ENCODE measurements around the gene FAM50A.

FAM50A gene

GRCh38 chrX:154426916-154427770 lies 16.8 kb upstream of the FAM50A start:
- Mint-ChIP-seq H3K36me3 (ENCODE audit: insufficient read depth) (peaks cover 4% of the 10 kb centered on the region), H3K27ac (ENCODE audit: low read depth) (no peak overlapping the region), H3K4me1 (peaks cover 25% of the 10 kb centered on the region), H3K9me3 (no peaks in the 10 kb centered on the region), H3K27me3 (no peaks in the 10 kb centered on the region), H3K4me3 (no peak overlapping the region)
- DNase-seq (ENCODE audit: low spot score in 2 of 2) = no peak
- no peak for ATAC-seq (replicated peaks; ENCODE audit: extremely low read depth, poor library complexity, severe bottlenecking)

DNA sequence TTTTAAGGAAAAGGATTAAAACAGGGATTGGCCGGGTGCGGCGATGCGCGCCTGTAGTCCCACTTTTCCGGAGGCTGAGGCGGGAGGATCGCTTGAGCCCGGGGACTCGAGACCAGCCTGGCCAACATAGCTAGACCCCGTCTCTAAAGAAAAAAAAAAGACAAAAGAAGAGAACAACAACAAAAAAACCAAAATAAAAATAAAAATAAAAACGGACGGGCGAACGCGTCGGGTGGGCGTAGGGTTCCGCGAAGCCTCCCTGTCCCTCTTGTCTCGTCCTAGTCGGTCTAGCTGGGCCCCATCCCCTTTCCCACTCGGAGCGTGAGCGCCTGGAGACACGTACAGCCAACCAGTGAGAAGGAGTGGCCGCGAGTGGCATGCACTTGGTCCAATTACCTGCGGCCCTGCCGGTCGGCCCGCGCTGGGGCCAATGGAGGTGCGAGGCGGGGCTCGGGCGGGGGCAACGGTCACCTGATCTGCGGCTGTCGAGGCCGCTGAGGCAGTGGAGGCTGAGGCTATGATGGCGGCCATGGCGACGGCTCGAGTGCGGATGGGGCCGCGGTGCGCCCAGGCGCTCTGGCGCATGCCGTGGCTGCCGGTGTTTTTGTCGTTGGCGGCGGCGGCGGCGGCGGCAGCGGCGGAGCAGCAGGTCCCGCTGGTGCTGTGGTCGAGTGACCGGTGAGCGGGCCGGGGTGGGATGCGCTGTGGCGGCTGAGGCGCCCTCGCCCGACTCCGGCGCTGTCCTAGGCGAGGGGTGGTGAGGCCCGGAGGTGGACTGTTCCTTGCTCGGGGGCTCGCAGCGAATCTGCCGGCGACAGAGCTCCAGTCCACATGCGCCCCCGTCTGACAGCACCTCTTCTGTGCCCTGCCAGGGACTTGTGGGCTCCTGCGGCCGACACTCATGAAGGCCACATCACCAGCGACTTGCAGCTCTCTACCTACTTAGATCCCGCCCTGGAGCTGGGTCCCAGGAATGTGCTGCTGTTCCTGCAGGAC lies 15.5 kb upstream of the FAM50A start, which contains the start of gene ATP6AP1:
ATP6AP1 (plus strand) TSS at position 502 of the 996 bp plus-strand sequence; CDS start at position 518, 16 bp downstream.
- H3K36me3 Mint-ChIP-seq (ENCODE audit: insufficient read depth) = peaks cover 6% of the 10 kb centered on the region
- H3K27me3 Mint-ChIP-seq = no peaks in the 10 kb centered on the region
- peak; percentile 98 for ATAC-seq (replicated peaks; ENCODE audit: extremely low read depth, poor library complexity, severe bottlenecking)
- no peaks in the 10 kb centered on the region for H3K9me3 Mint-ChIP-seq
- H3K4me3 Mint-ChIP-seq = peak within 1 kb of the TSS; percentile 77
- H3K27ac Mint-ChIP-seq (ENCODE audit: low read depth) = peak within 1 kb of the TSS; percentile 78
- DNase-seq (ENCODE audit: low spot score in 2 of 2) = peak; percentile 65 to 80
- peaks cover 25% of the 10 kb centered on the region for H3K4me1 Mint-ChIP-seq

DNA sequence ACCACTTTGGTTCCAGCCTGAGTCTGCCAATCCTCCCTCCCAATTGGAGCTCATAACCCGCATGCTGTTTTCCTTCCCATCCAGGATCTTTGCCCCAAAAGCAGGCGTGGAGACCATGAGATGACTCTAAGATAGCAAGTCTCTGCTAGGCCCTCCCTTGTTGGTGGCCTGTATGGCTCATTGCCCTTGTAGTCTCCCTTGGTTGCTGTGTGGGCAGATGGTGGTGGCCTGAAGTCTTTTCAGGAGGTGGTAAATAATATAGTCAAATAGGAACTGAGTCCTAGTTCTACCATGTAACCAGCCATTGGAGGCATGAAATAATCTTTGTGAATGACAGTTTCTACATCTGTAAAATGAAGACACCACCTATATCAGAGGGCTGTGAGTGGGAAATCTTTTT lies 14.2 kb upstream of the FAM50A start:
- H3K4me3 Mint-ChIP-seq = peak overlapping the region; percentile 77
- no peak for ATAC-seq (replicated peaks; ENCODE audit: extremely low read depth, poor library complexity, severe bottlenecking)
- no peak overlapping the region for H3K27ac Mint-ChIP-seq (ENCODE audit: low read depth)
- H3K4me1 Mint-ChIP-seq = peaks cover 25% of the 10 kb centered on the region
- no peaks in the 10 kb centered on the region for H3K27me3 Mint-ChIP-seq
- H3K36me3 Mint-ChIP-seq (ENCODE audit: insufficient read depth) = peaks cover 6% of the 10 kb centered on the region
- no peak for DNase-seq (ENCODE audit: low spot score in 2 of 2)
- no peaks in the 10 kb centered on the region for H3K9me3 Mint-ChIP-seq

DNA sequence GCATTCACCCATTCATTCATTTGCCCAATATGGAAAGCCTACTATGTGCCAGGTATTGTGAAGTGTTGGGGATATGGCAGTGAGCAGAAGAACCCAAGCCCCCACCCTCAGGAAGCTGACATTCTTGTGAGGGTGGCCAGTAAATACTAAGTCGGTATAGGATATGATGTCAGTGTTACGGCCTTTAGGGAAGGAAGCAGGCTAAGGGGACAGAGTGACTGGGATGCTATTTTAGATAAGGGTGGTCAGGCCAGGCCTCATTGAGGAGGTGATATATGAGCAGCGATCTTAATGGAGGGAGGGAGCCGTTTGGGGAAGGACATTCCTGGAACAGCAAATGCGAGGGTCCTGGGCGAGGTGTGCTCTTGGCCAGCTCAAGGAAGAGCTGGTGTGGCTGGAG lies 13.5 kb upstream of the FAM50A start:
- H3K27me3 Mint-ChIP-seq = no peaks in the 10 kb centered on the region
- no peak overlapping the region for H3K27ac Mint-ChIP-seq (ENCODE audit: low read depth)
- no peaks in the 10 kb centered on the region for H3K9me3 Mint-ChIP-seq
- peaks cover 25% of the 10 kb centered on the region for H3K4me1 Mint-ChIP-seq
- DNase-seq (ENCODE audit: low spot score in 2 of 2) = no peak
- H3K4me3 Mint-ChIP-seq = no peak overlapping the region
- H3K36me3 Mint-ChIP-seq (ENCODE audit: insufficient read depth) = peaks cover 10% of the 10 kb centered on the region
- no peak for ATAC-seq (replicated peaks; ENCODE audit: extremely low read depth, poor library complexity, severe bottlenecking)

GRCh38 chrX:154430916-154431315 lies 13.0 kb upstream of the FAM50A start:
- peaks cover 10% of the 10 kb centered on the region for H3K36me3 Mint-ChIP-seq (ENCODE audit: insufficient read depth)
- H3K4me1 Mint-ChIP-seq = peaks cover 28% of the 10 kb centered on the region
- ATAC-seq (replicated peaks; ENCODE audit: extremely low read depth, poor library complexity, severe bottlenecking) (no peak), DNase-seq (ENCODE audit: low spot score in 2 of 2) (no peak)
- H3K27me3 Mint-ChIP-seq = no peaks in the 10 kb centered on the region
- no peak overlapping the region for H3K27ac Mint-ChIP-seq (ENCODE audit: low read depth)
- H3K4me3 Mint-ChIP-seq = no peak overlapping the region
- H3K9me3 Mint-ChIP-seq = no peaks in the 10 kb centered on the region

DNA sequence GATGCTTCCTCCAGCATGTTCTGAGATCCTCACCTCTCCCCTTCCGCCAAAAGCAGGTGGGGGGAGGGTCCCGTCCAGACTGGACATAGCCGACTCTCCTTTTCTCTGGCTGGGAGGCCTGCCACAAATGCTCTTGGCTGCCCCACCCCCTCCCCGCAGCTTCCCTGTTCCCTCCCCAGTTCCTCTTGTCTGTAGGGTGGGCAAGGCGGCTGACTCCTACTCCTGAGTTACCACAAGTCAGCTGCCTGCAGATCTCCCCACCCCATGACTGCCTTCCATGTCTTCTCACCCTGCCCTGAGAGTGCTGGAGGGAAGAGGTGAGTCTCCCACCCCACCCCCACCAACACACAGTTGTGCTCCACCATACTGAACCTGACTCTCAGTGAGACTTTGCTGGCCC lies 12.6 kb upstream of the FAM50A start:
- no peaks in the 10 kb centered on the region for H3K27me3 Mint-ChIP-seq
- DNase-seq (ENCODE audit: low spot score in 2 of 2) (no peak), ATAC-seq (replicated peaks; ENCODE audit: extremely low read depth, poor library complexity, severe bottlenecking) (no peak)
- no peak overlapping the region for H3K4me3 Mint-ChIP-seq
- peaks cover 13% of the 10 kb centered on the region for H3K36me3 Mint-ChIP-seq (ENCODE audit: insufficient read depth)
- H3K9me3 Mint-ChIP-seq = no peaks in the 10 kb centered on the region
- H3K27ac Mint-ChIP-seq (ENCODE audit: low read depth) = no peak overlapping the region
- peaks cover 32% of the 10 kb centered on the region for H3K4me1 Mint-ChIP-seq

GRCh38 chrX:154432210-154432609 lies 11.7 kb upstream of the FAM50A start:
- DNase-seq (ENCODE audit: low spot score in 2 of 2) = no peak
- H3K27me3 Mint-ChIP-seq = no peaks in the 10 kb centered on the region
- H3K4me1 Mint-ChIP-seq = peaks cover 33% of the 10 kb centered on the region
- H3K4me3 Mint-ChIP-seq = no peak overlapping the region
- H3K9me3 Mint-ChIP-seq = no peaks in the 10 kb centered on the region
- peaks cover 15% of the 10 kb centered on the region for H3K36me3 Mint-ChIP-seq (ENCODE audit: insufficient read depth)
- ATAC-seq (replicated peaks; ENCODE audit: extremely low read depth, poor library complexity, severe bottlenecking) = no peak
- no peak overlapping the region for H3K27ac Mint-ChIP-seq (ENCODE audit: low read depth)

GRCh38 chrX:154433605-154434004 lies 10.3 kb upstream of the FAM50A start:
- ATAC-seq (replicated peaks; ENCODE audit: extremely low read depth, poor library complexity, severe bottlenecking) = no peak
- DNase-seq (ENCODE audit: low spot score in 2 of 2) = no peak
- peaks cover 19% of the 10 kb centered on the region for H3K36me3 Mint-ChIP-seq (ENCODE audit: insufficient read depth)
- no peaks in the 10 kb centered on the region for H3K9me3 Mint-ChIP-seq
- H3K27me3 Mint-ChIP-seq = no peaks in the 10 kb centered on the region
- peaks cover 35% of the 10 kb centered on the region for H3K4me1 Mint-ChIP-seq
- H3K4me3 Mint-ChIP-seq = no peak overlapping the region
- H3K27ac Mint-ChIP-seq (ENCODE audit: low read depth) = no peak overlapping the region

DNA sequence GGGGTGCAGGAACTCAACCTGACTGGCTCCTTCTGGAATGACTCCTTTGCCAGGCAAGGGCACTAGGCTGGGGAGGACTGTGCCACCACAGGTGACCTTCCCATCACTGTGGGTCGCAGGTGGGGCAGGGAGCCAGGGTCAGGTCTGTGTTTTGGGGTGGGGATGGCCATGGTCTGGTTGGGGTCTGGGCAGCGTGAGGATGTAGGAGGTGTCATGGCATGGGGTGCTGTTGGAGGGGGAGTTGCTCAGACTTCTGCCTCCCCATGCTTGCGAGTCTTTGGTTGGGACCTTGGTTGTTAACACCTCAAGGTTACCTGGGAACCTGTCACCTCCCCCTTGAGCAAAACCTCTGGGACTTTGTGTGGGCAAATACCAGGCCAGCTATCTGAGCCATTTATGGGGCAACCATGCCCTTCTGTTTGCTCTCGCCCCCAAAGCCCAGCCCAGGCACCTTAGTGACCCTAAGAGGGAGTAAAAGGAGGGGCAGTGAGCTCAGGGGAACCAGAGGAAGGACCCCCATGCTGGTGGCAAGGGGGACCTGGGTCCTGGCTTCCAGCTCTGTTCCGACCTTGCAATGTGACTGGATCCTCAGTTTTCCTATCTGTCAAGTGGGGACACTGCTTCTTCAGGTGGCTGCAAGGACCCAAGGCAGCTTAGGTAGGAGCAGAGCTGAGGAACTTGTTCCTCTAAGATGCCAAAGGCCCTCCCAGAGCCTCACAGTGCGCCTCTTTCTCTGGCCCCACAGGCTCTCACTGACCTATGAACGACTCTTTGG lies 9.4 kb upstream of the FAM50A start:
- no peak for ATAC-seq (replicated peaks; ENCODE audit: extremely low read depth, poor library complexity, severe bottlenecking)
- Mint-ChIP-seq H3K4me3 (no peak overlapping the region), H3K27ac (ENCODE audit: low read depth) (no peak overlapping the region), H3K27me3 (no peaks in the 10 kb centered on the region), H3K36me3 (ENCODE audit: insufficient read depth) (peaks cover 22% of the 10 kb centered on the region), H3K9me3 (no peaks in the 10 kb centered on the region), H3K4me1 (peaks cover 34% of the 10 kb centered on the region)
- DNase-seq (ENCODE audit: low spot score in 2 of 2) = no peak

- DNase-seq (ENCODE audit: low spot score in 2 of 2) (no peak), ATAC-seq (replicated peaks; ENCODE audit: extremely low read depth, poor library complexity, severe bottlenecking) (no peak)
- Mint-ChIP-seq H3K4me3 (no peak overlapping the region), H3K27ac (ENCODE audit: low read depth) (no peak overlapping the region), H3K36me3 (ENCODE audit: insufficient read depth) (peaks cover 22% of the 10 kb centered on the region), H3K9me3 (no peaks in the 10 kb centered on the region), H3K4me1 (peaks cover 29% of the 10 kb centered on the region), H3K27me3 (no peaks in the 10 kb centered on the region)
Measured at GRCh38 chrX:154435171-154435733, 8.7 kb upstream of the FAM50A start.

DNA sequence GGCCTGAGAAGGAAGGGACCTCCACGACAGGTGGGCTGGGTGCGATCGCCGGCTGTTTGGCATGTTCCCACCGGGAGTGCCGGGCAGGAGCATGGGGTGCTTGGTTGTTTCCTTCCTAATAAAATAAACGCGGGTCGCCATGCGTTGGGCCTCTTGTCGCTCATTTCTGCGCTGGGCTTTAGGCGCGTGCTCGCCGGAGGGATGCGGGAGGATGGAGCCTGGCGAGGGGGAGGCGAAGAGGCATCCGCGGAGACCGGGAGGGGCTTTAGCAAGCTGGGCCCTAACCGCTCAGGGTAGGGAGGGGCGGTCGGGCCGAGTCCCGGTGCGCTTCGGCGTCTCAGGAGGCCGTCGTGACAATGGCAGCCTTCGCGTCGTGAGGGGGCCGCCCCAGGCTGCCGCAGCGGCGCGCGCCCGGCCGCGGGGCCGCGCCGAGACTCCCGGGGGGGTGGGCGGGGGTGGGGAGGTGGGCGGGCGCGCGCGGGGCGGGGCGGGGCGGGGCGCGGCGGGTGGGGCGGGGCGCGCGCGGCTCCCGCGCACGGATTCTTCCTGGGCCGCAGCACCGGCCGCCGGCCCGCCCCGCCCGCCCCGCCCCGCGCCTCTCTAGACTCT lies 7.5 kb upstream of the FAM50A start:
- no peaks in the 10 kb centered on the region for H3K27me3 Mint-ChIP-seq
- no peaks in the 10 kb centered on the region for H3K9me3 Mint-ChIP-seq
- peak in 1 of 2 donors; percentile 21 for DNase-seq (ENCODE audit: low spot score in 2 of 2)
- peak overlapping the region; percentile 86 for H3K27ac Mint-ChIP-seq (ENCODE audit: low read depth)
- ATAC-seq (replicated peaks; ENCODE audit: extremely low read depth, poor library complexity, severe bottlenecking) = peak; percentile 47
- H3K36me3 Mint-ChIP-seq (ENCODE audit: insufficient read depth) = peaks cover 24% of the 10 kb centered on the region
- H3K4me3 Mint-ChIP-seq = peak overlapping the region; percentile 83
- H3K4me1 Mint-ChIP-seq = peaks cover 20% of the 10 kb centered on the region

Data from central memory CD8-positive, alpha-beta T cell (primary cell).